ENCODE results near the gene NUDT5. TPM values are rescaled to one million over a fixed set of nuclear protein-coding genes. Genes with fewer than 3 reads are reported as not detected.

The NUDT5 gene
- total RNA-seq, 6 experiments from 2014 or later: 49.4 to 59.7 (median 51.1) TPM

GRCh38 chr10:12150163-12150562 lies 45.5 kb downstream of the NUDT5 start:
- no peaks in the 10 kb centered on the region for H3K9me3 Mint-ChIP-seq
- TF ChIP-seq, protein P1, sequence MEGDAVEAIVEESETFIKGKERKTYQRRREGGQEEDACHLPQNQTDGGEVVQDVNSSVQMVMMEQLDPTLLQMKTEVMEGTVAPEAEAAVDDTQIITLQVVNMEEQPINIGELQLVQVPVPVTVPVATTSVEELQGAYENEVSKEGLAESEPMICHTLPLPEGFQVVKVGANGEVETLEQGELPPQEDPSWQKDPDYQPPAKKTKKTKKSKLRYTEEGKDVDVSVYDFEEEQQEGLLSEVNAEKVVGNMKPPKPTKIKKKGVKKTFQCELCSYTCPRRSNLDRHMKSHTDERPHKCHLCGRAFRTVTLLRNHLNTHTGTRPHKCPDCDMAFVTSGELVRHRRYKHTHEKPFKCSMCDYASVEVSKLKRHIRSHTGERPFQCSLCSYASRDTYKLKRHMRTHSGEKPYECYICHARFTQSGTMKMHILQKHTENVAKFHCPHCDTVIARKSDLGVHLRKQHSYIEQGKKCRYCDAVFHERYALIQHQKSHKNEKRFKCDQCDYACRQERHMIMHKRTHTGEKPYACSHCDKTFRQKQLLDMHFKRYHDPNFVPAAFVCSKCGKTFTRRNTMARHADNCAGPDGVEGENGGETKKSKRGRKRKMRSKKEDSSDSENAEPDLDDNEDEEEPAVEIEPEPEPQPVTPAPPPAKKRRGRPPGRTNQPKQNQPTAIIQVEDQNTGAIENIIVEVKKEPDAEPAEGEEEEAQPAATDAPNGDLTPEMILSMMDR (IDR thresholded peaks at IDR 0.05): no peak
- no peaks in the 10 kb centered on the region for H3K27me3 Mint-ChIP-seq (ENCODE audit: insufficient read depth)
- H3K27ac Mint-ChIP-seq: no peak overlapping the region
- H3K4me3 Mint-ChIP-seq: no peak overlapping the region
- H3K36me3 Mint-ChIP-seq (ENCODE audit: low read depth): peaks cover 17% of the 10 kb centered on the region
- peaks cover 6% of the 10 kb centered on the region; the same call in 1 of the 2 replicates for H3K4me1 Mint-ChIP-seq (ENCODE audit: low read depth)
- no peak for DNase-seq

DNA sequence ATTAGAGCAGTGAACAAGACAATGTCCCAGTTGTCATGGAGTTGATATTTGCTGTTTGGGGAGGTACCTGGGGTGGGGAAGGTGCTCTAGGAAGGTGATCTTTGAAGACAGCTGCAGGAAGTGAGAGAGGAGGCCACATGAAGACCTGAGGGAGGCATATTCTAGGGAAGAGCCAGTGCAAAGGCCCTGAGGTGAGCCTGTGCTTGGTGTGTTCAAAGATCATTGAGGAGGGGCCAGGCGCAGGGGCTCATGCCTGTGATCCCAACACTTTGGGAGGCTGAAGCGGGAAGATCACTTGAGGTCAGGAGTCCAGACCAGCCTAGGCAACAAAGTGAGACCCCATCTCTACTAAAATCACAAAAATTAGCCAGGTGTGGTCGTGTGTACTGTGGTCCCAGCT lies 51.2 kb downstream of the NUDT5 start:
- Mint-ChIP-seq H3K9me3 (no peaks in the 10 kb centered on the region), H3K27me3 (ENCODE audit: insufficient read depth) (no peaks in the 10 kb centered on the region; the same call in 1 of the 2 replicates), H3K36me3 (ENCODE audit: low read depth) (peaks cover 12% of the 10 kb centered on the region), H3K4me3 (no peak overlapping the region), H3K27ac (no peak overlapping the region), H3K4me1 (ENCODE audit: low read depth) (no peaks in the 10 kb centered on the region)
- DNase-seq: no peak
- TF ChIP-seq, protein P1 (IDR thresholded peaks at IDR 0.05): no peak

DNA sequence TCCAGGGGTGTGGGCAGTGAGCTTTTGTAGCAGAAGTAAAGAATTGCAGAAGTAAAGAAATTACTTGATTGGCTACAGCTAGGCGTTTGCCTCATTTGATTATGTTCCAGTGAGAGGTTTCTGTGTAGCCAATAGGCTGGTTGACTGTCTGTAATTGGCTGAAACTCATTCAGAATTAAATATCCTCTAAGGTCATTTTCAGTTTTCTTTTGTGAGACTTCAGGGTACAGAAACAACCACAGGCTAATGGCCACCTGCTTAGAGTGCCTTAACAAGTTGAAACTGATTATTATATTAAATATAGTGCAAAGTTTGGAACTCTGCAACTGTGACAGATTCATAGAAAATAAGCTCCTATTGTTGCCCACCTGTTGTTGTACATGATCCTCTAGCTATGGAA lies 55.7 kb downstream of the NUDT5 start:
- Mint-ChIP-seq H3K27me3 (ENCODE audit: insufficient read depth) (no peaks in the 10 kb centered on the region; the same call in 1 of the 2 replicates), H3K9me3 (no peaks in the 10 kb centered on the region), H3K4me3 (no peak overlapping the region), H3K27ac (no peak overlapping the region), H3K4me1 (ENCODE audit: low read depth) (no peaks in the 10 kb centered on the region), H3K36me3 (ENCODE audit: low read depth) (peaks cover 15% of the 10 kb centered on the region)
- TF ChIP-seq, protein P1 (IDR thresholded peaks at IDR 0.05): no peak
- no peak for DNase-seq

- Mint-ChIP-seq H3K4me3 (no peak overlapping the region), H3K27me3 (ENCODE audit: insufficient read depth) (no peaks in the 10 kb centered on the region), H3K4me1 (ENCODE audit: low read depth) (peaks cover 4% of the 10 kb centered on the region), H3K27ac (no peak overlapping the region), H3K36me3 (ENCODE audit: low read depth) (peaks cover 6% of the 10 kb centered on the region), H3K9me3 (no peaks in the 10 kb centered on the region)
- no peak for DNase-seq
- TF ChIP-seq, protein P1 (IDR thresholded peaks at IDR 0.05): no peak
These were observed 60.1 kb downstream of the NUDT5 start for GRCh38 chr10:12135631-12136030.

- TF ChIP-seq, protein P1 (IDR thresholded peaks at IDR 0.05): peak; percentile 78
- H3K9me3 Mint-ChIP-seq: no peaks in the 10 kb centered on the region
- peaks cover 4% of the 10 kb centered on the region for H3K36me3 Mint-ChIP-seq (ENCODE audit: low read depth)
- no peaks in the 10 kb centered on the region; the same call in 1 of the 2 replicates for H3K27me3 Mint-ChIP-seq (ENCODE audit: insufficient read depth)
- DNase-seq: peak; percentile 69
- peak overlapping the region; percentile 60 for H3K27ac Mint-ChIP-seq
- H3K4me1 Mint-ChIP-seq (ENCODE audit: low read depth): peaks cover 21% of the 10 kb centered on the region
- peak overlapping the region; percentile 93 for H3K4me3 Mint-ChIP-seq
These were observed 65.3 kb downstream of the NUDT5 start for GRCh38 chr10:12130237-12130872.

All from HFFc6 (cell line).